Ovary (tissue), 3 donors: ENCODE data around the gene CD109.
"Not testable (repeated sequence)": the region's sequence is repeated elsewhere in the genome, so short reads cannot be mapped to it uniquely, and the experiment has no call there.

ENCODE experiments used
- EP300 ChIP-seq: sonication (generic); formaldehyde crosslinking; IDR thresholded peaks from one replicate; pipeline ENCODE4 v1.6.1; 2017; ENCODE audit warnings: antibody characterized with exemption
- POLR2A ChIP-seq: fragments of 450-650 bp; IDR thresholded peaks from one replicate; pipeline ENCODE4 v1.6.1; 2017; ENCODE audit warnings: antibody characterized with exemption, mild to moderate bottlenecking, moderate library complexity
- TF ChIP-seq, protein P1 (sequence below), 3 donors: fragments of 450-650 bp in 2 of 3; fragments of 200-600 bp in 1 of 3; IDR thresholded peaks; one replicate each; pipeline versions ENCODE4 v1.5.1 to v1.8.0; 2016 to 2022; ENCODE audit warnings: antibody characterized with exemption in 3 of 3, mild to moderate bottlenecking in 1 of 3
- donor health status: DM: no; HTN: no; CAD: no.

DNA sequence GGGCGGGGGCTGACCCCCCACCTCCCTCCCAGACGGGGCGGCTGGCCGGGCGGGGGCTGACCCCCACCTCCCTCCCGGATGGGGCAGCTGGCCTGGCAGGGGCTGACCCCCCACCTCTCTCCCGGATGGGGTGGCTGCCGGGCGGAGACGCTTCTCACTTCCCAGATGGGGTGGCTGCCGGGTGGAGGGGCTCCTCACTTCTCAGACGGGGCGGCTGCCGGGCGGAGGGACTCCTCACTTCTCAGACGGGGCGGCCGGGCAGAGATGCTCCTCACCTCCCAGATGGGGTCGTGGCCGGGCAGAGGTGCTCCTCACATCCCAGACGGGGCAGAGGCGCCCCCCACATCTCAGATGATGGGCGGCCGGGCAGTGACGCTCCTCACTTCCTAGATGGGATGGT, 155.0 kb downstream of the CD109 start:
- TF ChIP-seq, protein P1, sequence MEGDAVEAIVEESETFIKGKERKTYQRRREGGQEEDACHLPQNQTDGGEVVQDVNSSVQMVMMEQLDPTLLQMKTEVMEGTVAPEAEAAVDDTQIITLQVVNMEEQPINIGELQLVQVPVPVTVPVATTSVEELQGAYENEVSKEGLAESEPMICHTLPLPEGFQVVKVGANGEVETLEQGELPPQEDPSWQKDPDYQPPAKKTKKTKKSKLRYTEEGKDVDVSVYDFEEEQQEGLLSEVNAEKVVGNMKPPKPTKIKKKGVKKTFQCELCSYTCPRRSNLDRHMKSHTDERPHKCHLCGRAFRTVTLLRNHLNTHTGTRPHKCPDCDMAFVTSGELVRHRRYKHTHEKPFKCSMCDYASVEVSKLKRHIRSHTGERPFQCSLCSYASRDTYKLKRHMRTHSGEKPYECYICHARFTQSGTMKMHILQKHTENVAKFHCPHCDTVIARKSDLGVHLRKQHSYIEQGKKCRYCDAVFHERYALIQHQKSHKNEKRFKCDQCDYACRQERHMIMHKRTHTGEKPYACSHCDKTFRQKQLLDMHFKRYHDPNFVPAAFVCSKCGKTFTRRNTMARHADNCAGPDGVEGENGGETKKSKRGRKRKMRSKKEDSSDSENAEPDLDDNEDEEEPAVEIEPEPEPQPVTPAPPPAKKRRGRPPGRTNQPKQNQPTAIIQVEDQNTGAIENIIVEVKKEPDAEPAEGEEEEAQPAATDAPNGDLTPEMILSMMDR (IDR thresholded peaks at IDR 0.05): not testable (repeated sequence)
- not testable (repeated sequence) for TF ChIP-seq POLR2A, EP300
